SHP77 treated with DMSO at 0.1 percent for 48 hours (cell line): Measurements from ENCODE around the gene NAALADL2.
"Not testable (repeated sequence)": the region's sequence is repeated elsewhere in the genome, so short reads cannot be mapped to it uniquely, and the experiment has no call there.

Experiments
- DNase-seq: peaks from one replicate; lab custom pipeline; 2025; lab: John Stamatoyannopoulos, UW

Gene NAALADL2

DNA sequence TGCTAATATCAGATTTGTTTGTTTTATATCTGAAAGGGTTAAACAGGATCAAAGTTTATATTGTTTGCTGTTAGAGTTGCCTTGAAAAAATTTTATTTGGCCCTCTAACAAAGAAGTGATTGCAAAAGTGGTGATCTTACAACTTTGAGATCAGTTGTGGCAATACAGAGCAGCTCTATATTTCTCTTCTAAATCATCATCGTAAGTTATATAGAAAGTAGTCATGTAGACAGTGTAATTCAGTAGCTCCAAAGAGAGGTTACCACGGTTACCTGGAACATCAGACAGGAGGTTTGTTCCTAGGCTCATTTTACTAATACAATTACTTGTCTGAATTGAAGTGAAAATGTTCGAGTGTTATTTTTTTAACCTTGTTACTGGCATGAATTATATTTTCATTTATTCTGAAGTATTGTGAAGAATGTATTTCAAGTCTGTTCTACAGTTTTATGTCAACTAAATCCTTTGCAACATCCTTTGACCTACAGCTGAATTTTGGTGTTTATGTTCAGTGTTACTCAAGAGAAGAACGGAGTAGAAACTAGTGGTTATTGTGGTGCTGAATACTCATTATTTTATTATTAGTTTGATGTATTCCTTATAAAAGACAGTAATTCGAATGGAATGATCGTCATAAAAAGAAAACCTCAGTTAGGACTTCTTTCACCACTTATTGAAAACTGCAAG lies 214.2 kb downstream of the NAALADL2 start:
- DNase-seq, result no peak

DNA sequence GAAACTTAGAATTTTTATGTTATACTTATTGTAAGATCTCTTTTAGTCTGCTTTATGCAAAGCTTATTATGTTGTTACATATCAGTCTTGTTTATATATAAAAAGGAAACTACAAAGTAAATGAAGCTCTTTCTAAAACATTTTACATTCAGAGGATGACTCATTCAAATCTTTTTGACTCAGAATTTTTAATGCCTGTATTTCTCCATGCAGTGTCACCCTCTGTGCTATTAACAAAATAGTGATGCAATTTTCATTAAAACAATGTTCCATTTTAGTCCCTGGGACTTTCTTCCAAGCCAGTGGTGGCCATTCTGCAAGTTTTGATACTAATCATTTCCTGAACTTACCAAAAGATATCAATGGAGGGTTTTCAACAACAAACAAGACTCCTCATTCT lies 216.1 kb downstream of the NAALADL2 start:
- DNase-seq, result no peak

DNA sequence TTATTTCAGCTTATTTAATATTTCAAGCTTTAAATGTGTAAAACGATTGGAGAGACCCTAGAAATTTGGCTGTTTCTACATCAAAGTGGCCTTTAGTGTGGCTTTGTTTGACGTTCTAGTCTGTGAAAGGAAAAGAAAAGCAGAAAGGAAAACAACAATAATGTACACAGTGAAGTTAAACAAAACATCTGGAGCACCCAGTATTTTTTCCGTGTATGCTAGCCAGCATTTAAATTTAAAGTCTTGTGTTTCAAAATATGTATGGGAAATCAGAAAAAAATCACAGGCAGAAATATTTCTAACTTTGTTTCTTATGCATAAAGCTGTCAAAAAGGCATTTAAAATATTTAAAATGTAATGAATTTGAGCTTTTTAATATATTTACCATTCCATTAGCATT lies 218.1 kb downstream of the NAALADL2 start:
- no peak for DNase-seq

DNA sequence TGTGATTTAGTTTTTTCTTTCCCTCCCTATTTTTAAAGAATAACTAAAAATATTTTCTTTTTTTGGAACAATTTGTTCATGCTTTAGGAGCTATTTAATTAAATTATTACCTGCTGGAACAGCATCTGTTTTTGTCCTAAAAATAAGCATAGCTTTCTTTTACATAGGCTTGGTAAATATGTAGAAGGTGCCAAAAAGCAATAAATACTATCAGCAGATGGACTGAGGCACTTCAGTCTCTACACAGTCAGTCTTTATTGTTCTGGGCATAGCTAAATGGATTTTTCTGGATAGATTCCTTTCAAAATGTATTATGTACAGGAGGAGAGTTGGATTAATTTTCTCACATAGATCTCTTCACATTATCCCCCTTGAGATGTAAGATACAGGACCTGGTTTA lies 223.5 kb downstream of the NAALADL2 start:
- no peak for DNase-seq

DNA sequence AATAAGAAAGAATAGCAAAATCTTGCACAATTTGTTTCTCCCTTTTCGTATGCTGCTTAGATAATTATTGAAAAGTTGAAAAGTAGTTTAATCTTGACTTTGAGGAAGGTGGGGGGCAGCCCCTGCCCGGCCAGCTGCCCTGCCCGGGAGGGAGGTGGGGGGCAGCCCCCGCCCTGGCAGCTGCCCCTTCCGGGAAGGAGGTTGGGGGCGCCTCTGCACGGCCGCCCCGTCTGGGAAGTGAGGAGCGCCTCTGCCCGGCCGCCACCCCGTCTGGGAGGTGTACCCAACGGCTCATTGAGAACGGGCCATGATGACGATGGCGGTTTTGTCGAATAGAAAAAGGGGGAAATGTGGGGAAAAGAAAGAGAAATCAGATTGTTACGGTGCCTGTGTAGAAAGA lies 228.0 kb downstream of the NAALADL2 start:
- DNase-seq, result not testable (repeated sequence)

DNA sequence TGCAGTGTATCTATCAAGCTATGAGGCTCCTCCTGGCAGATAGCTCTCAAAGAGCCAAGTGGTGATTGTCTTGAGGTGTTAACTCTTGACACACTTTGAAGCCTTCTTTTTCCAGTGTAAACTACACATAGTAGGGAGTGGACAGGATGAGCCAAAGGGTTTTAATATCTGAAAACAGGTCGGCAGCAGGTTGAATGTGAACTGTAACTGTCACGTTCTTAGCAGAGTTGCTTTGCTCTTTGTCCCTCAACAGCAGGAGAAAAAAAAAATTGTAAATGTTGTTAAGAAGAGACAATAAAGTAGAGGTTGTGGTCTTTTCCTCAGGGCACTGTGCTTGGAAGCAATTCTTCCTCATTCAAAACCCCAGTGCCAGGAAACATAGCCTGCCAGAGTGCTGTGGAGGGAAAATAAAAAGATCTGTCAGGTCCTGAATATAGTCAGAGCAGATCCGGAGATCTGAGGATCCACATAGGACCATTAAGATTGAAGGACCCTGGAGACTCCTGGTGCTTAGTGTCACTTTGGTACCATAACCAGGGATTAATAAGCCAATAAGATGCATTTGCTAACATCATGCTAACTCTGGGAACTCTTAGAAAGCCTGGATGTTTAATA lies 229.7 kb downstream of the NAALADL2 start:
- DNase-seq, result no peak

DNA sequence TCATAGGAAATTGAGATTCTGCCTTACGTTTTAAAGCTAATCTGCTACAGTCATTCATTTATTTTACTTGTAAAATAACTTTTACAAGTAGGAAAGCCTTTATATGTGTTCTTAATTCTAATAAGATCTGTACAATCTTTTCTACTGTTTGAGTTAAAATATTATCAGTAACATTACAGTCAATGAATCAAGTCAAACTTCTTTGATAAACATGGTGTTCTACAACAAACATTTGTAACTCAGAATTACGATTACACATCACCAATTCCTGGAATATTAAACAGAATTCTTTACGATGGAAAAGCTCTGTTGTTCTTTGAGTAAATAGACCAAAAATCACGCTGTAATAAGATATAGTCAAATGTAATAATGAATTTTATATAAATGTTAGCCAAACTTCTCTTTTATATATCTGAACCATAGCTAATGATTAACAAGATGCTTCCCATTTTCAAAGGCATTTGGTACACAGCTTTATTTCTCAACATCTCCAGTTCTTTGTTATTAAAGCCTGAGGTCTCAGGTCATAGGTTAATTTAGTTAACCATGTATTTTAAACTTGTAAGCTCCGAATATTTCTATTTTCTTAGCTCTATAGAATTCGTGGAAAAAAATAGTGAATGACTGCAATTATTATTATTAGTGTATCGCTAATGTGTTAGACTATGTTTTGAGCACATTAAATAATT lies 232.4 kb downstream of the NAALADL2 start:
- DNase-seq, result no peak

DNA sequence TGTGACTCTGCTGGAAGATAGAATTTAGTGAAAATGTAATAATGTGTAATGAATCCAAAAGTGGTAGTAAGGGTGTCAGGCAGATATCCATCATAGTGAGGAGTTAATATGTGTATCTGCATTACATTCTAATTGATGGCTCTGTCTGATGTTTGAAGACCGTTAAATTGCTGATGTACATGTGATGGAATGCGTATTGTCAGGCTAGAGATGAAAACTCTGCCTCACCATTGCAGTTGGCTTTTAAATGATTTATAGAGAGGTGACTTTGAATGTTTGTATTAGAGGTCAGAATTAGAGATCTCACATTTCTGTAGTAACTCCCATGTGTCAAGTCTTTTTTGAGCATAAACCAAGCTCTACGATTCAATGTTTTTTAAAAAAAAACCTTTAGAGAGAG lies 234.6 kb downstream of the NAALADL2 start:
- no peak for DNase-seq

DNA sequence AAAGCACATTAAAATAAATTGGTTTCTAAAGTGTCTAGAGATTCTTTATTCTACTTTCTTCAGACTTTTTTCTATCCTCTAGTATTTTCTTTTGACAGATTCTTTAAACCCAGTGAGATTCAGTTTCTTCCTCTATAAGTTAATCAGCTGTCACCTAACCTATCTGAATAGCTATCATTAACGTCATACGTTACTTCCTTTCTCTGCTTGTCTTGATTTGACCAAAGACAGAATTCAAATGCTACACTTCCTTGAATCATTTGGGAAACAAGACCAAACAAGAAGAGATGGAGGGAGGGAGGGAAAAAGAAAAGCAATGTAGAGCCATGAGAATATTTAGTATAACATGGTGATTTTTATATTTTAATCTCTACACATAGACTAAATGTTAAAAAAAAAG lies 235.2 kb downstream of the NAALADL2 start:
- DNase-seq, result no peak

DNA sequence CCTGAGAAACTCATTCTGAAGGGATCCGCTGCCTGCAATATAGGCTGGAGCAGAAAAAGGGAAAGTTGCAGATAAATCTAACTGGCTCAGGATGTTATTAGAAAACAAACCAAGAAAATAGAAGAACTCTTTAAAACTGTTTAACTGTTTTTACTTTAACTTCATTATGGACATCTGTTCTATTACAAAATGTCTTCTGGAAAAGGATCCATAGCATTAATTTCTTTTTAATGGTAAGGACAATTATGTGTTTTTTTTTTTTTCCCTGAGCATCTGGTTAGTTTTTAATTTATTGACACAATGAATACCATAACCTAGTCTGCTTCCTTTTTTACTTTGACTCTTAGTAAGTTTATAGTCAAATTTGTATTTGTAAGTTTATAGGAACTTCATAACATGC lies 239.5 kb downstream of the NAALADL2 start:
- DNase-seq, result no peak

DNA sequence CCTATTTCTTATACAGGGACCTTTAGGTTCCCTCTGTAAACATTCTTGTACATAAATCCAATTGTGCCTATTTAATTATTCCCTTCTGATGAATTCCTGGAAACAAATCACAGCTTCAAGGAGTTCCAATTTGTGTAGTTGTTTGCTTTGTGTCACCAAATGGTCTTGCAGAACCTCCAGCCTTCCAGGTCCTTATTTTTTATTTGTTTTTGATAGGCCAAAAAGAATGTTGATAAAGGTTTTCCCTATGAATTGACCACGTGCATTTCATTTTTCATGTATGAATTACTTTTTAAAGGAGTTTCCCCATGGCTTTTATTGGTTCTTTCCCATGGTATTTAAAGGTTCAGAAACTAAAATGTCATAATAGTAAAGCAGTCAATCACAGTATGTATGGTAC lies 243.0 kb downstream of the NAALADL2 start:
- DNase-seq, result no peak

DNA sequence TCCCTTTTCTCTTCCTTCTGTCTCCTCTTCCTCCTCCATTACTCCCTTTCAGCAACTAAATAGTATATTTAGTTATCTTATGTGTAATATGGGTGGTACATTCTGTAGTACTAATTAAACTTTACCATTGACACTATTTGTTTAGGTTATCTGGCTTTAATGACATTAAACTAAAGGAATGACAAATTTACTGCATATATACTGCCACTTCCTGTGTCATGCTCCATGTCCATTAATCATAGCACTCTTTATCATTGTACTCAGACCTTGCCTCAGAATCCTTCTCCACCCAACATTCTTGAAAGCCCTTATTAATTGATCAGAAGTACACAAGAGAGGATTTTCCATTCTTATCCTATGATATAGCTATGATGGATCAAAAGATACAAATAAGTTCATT lies 244.2 kb downstream of the NAALADL2 start:
- no peak for DNase-seq

DNA sequence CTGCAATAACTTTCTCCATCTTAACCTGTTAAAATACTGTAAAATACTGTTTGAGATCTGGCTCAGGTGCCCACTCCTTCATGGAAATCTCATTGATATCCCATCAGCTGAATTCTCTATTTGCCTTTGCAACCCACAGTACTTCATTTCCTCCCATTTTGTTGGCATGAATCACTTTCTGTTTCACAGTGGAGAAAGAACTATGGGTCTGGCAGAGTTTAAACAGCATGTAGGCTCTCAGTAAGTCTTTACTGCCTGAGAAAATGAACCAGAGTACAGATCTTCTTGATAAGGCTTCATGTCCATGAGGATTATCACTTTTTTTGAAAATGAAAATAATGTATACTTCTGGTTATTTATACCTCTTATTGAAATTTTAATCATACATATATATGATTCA lies 245.9 kb downstream of the NAALADL2 start:
- no peak for DNase-seq

DNA sequence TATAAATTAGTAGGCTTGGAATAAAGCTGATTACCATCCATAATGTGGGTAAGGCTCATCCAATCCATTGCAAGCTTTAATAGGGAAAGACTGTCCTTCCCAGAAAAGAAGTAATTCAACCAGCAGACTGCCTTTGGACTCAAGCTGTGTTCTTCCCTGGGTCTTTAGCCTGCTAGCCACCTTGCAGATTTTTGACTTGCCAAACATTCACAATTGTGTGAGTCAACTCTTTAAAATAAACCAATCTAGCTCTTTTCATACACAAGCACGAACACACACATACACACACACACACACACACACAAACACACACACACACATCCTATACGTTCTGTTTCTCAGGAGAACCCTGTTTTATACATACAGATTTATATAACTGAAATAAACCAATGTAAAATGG lies 248.1 kb downstream of the NAALADL2 start:
- DNase-seq, result no peak

DNA sequence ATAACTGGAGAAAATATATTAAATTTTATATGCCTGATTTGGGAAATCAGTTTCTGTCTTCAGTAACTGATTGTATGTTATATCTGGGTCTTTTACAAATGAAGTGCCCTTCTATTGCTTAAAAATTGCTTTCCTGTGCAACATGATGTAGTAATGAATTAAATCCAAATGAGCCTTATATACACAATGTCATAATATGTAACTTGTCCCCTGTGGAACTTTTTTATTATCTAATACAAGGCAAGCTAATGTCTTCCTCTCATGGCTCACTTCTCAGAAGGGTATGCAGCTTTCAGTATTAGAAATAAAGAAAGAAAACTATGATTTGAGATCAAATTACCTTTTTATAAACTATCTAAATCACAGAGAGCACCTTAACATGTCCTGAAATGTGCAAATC lies 248.9 kb downstream of the NAALADL2 start:
- DNase-seq, result no peak

DNA sequence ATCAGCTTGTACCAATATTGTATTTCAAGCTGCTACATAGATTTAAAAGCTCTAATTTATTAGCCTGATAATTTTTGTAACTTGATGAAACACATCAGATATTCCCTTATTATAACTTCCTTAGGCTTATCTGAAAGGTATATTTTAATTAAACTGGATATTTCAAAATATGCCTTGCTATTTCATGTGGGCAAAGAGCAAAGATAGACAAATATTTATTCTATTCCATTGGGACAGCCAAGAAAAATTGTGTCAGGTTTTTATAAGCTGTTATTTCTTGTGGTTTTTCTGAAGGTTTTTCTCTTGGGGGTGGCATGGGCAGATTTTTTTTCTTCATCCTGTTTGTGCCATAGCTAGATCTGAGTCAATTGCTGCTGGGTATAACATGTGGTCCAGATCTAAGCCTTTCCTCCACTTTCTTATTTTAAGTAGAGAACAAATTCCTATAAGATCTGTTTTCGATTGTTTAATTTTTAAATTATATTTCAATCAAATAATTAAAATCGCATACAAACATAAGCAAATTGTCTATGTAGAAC lies 249.5 kb downstream of the NAALADL2 start:
- DNase-seq, result no peak

DNA sequence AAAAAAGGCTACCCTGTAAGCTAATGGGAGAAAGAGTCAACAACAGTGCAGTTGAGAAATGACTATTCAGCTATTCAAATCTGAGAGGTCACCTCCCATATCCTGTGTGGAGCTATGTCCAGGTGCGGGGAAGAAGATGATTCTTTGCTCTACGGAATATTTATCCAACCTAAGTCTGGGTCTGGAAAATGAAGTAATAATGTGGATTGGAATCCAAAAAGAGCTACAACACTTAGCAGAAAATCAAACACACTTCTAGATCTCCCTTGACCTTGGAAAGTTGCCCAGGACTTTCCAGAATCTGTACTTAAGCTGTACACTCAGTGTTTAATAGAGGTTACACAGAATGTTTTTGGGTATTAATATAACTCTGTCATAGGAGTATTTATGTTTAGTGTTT lies 251.9 kb downstream of the NAALADL2 start:
- DNase-seq, result no peak

DNA sequence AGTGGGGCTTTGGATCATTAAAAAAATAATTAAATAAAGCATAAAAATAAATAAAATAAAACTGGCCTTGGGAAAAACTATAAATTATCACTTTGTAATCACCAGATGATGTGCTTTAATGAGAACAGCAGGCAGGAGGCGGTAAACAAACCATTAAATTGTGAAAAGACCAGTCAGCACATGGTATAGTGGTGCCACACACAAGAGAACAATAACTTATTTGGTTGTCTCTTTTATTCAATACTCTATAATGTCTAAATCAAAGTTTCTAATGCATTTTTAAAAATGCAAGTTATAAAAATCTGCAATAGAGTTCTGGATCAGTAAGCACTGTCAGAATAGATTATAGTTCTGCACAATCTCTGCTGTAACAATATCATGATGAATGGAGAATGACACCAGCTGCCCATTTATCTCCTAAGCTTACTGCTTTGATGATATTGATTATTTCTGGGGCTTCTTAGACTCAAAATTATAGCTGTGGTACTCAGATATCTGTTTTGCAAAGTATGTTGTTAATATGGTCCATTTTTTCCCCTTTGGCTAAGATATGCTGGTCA lies 259.3 kb downstream of the NAALADL2 start:
- no peak for DNase-seq

DNA sequence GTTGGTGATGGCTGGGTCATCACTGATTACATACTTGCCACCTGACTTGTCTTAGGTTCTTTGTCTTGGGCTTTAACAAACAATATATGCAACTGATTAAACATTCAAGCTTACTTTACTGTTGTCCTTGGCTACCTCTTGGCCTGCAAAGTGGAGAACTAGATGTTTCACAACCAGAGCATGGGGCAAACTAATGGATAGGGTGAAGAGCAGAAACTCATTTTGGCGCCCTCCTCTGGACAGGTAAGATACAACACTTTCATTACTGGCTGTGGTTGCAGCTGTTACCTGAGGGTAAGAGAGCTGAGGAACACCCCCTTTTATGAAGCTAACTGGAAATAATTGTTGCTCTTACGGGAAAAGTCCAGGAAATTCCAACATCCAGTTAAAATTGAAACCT lies 262.1 kb downstream of the NAALADL2 start:
- no peak for DNase-seq

DNA sequence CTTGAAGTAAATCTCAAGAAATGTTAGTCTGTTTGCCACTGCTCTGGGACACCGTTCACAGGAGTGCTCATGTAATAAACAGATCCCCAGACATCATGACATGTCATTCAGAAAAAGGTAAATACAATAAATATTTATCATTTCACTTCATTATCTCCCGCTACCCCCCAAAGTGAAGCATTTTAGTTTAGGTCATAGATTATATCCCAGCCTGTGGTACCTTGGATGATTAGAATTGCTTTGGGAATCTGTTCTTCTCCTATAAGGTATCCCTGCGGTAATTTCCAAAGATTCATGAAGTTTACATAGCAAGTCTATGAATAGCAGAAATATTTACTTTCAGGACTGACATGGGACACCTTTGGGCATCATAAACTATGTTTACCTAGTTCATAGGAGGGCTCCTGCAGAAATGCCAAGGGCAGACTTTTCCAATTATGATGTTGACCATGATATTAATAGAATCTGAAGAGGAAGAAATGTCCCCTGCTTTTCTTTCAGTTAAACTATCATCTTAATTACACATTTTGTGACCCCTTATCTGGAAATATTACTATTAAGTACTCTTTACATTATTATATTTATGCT lies 268.0 kb downstream of the NAALADL2 start:
- no peak for DNase-seq

DNA sequence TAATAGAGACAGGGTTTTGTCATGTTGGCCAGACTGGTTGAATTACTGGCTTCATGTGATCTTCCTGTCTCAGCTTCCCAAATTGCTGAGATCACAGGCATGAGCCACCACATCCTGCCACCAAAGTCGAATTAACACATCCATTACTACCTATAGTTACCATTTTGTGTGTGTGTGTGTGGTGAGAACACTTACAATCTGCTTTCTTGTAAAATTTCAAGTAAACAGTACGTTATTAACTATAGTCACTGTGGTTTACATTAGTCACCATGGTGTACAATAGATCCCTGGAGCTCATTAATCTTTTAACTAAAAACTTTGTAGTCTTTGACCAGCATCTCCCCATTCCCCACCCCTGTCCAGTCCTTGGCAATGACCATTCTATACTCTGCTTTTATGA lies 270.0 kb downstream of the NAALADL2 start:
- no peak for DNase-seq

DNA sequence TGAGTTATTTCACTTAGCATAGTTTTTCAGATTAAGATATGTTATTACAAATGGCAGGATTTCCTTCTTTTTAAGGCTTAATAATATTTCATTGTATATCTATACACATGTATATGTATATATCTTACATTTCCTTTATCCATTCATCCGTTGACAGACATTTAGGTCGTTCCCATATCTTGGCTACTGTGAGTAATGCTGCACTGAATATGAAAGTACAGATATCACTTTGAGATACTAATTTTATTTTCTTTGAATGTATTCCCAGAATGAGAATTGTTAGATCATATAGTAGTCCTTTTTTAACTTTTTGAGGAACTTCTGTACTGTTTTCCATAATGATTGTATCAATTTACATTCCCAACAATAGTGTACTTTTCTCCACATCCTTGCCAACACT lies 270.4 kb downstream of the NAALADL2 start:
- no peak for DNase-seq

DNA sequence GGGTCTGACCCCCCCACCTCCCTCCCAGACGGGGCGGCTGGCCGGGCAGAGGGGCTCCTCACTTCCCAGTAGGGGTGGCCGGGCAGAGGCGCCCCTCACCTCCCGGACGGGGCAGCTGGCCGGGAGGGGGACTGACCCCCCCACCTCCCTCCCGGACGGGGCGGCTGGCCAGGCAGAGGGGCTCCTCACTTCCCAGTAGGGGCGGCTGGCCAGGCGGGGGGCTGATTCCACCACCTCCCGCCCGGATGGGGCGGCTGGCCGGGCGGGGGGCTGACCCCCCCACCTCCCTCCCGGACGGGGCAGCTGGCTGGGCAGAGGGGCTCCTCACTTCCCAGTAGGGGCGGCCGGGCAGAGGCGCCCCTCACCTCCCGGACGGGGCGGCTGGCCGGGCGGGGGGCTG lies 272.7 kb downstream of the NAALADL2 start:
- DNase-seq, result not testable (repeated sequence)
